H4 (cell line): Measurements from ENCODE around the gene ZDHHC21. TPM values are rescaled to one million over a fixed set of nuclear protein-coding genes. Genes with fewer than 3 reads are reported as not detected.
A peak's percentile ranks its signal among the peaks of the same experiment; 100 is the strongest.

Experiments
- DNase-seq: peaks from one replicate; pipeline ENCODE4 v3.0.0-alpha.2; 2015; ENCODE audit warnings: low spot score
- total RNA-seq: library from RNA; depleted of rRNA; stranded (reverse); fragments of >200 nt; shearing (Covaris generic); gene quantifications from 2 replicates; pipeline ENCODE4 v1.2.3, GENCODE V29; 2014; rRNA removed

The ZDHHC21 gene
- total RNA-seq, 1 experiment from 2014 or later = 3.6 TPM

GRCh38 chr9:14616188-14616982, 76.8 kb downstream of the ZDHHC21 start:
- peak; percentile 48 for DNase-seq

GRCh38 chr9:14608540-14608939, 84.7 kb downstream of the ZDHHC21 start:
- no peak for DNase-seq

GRCh38 chr9:14597171-14597799, 95.9 kb downstream of the ZDHHC21 start:
- no peak for DNase-seq

DNA sequence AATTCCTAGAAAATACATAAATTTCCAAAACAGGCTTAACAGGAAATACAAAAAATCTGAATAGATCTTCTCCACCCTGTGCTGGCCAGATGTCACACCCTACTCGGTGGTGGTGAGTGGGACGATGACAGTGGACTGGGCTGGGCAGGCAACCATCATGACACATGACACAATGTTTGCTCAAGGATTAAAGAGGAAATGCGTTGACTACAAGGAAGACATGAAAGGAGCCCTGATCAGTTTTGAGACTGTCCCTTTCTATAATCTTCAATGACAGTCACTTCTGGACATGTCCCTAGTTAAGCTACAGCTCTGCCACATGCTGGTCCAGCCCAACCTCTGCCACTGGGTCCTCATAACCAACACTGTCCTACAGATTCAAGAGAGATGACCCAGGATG, 99.8 kb downstream of the ZDHHC21 start:
- DNase-seq = no peak

DNA sequence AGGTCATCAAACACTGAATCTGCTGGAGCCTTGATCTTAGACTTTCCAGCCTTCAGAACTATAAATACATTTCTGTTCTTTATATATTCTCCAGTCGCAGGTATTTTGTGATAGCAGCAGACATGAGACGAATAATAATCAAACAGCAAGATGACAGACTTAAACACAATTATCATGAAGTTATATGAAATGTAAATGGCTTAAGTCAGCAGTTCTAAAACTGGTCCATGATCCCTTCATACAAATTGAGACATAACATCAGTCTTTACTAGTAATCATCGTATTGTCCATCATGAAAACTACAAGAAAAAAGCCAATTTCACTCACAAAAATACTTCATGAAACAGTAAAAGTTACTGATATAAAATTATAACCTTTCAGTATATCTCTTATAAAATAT, 101.8 kb downstream of the ZDHHC21 start:
- no peak for DNase-seq

GRCh38 chr9:14585730-14586473, 107.3 kb downstream of the ZDHHC21 start:
- DNase-seq = no peak

DNA sequence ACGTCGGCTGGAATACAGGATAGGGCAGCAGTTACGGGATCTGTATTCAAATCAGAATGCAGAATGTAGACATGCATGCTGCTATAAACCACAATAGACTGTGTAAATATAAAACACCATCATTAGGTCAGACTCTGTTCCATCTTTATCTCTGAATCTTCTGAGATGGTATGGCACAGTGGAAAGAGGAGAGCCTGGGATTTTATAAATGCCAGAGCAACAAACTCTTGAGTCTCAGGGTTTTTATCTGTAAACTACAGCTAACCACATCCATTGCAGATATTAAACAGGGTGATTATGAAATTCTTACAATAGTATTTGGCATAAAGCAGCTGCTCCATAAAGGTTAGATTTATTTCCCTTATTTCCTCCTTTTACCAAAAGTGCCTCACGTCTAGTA, 108.7 kb downstream of the ZDHHC21 start:
- no peak for DNase-seq

DNA sequence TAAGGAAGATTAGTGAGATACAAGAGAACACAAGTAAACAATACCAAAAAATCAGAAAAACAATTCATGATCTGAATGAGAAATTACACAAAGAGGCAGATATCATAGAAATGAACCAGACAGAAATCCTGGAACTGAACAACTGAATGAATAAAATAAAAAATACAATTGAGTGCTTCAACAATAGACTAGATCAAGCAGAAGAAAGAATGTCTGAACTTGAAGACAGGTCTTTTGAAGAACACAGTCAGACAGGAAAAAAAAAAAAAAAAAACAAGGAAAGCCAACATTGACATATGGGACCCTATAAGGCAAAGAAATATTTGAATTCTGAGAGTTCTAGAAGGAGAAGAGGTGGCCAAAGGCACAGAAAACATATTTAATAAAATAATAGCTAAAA, 115.2 kb downstream of the ZDHHC21 start:
- DNase-seq = no peak

DNA sequence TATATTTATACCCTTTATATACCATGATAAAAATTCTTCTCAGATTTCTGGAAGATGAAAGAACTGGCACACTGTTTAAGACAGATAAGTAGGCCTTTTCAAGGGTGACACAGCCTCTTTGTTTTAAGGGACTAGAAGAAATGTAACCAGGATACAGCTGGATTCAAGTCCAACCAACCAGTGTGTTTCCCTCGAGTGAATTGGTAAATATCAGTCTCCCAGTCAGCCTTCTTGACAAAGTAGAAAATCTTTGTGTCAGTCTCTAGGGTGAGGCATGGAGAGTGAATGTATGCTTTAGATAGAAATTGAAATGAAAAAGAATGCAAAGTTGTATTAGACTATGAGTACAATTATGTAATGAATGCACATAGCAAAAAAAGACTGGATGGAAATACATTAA, 119.1 kb downstream of the ZDHHC21 start:
- DNase-seq = no peak

DNA sequence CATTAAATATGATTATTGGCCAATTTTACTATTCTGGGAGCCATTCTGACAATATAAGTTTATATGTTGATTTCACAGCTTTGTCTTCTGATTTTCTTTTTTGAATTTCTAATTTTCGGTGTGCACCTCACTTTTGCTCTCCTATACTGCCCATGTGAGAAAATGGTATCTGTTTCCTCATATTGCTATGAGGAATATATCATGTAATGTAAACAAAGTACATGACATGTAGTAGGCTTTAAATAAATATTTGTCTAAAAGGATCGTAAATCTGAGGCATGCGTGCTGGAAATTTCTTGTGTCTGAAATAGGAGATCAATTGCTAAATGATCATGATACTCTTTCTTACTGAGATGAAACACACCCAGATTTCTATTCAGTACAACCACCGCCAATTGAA, 119.9 kb downstream of the ZDHHC21 start:
- no peak for DNase-seq

- no peak for DNase-seq
Measured at GRCh38 chr9:14565352-14566016, 127.7 kb downstream of the ZDHHC21 start.

DNA sequence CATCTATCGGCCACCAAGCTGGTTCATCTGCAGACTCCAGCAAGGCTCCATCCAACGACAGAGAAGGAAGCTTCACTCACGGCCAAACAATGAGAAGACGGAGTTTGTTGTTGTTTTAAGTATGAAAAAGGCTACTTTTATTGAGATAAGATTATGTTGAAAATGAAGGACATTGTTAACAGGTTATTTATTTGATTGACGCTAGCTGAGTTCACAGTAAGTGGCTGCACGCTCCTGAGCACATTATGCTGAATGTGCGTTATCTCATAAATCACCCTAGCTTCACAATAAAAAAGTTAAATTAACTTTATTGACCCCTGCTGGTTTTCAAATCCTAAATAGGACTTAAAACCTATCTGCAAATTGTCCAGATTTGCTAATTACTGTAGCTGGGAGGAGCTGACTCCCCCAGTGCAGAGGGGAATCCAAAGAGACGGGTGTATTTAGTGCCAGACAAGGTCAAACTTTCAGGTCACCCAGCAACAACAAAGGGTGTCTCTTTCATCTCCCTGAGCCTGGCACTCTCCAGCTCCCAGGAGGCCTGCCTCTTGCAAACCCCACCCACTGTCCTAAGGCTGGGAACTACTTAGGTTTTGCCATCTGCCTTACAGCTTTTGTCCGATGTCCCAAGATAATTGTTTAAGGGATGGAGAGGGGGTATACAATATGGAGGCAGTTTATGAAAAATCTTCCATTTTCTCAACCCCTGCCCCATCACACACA, 129.2 kb downstream of the ZDHHC21 start:
- no peak for DNase-seq

GRCh38 chr9:14561929-14562405, 131.3 kb downstream of the ZDHHC21 start:
- DNase-seq = no peak

Other genes with a start within 250 kb of the ZDHHC21 start
- gene CER1, start 29.3 kb upstream of the ZDHHC21 start, total RNA-seq = not detected in 2 replicates
- gene FREM1, start 217.0 kb upstream of the ZDHHC21 start, total RNA-seq = 0.06 and 0.19 TPM in 2 replicates